ENCODE results near the gene CPED1.
A peak's percentile ranks its signal among the peaks of the same experiment; 100 is the strongest.
"Not testable (repeated sequence)": the region's sequence is repeated elsewhere in the genome, so short reads cannot be mapped to it uniquely, and the experiment has no call there.

CPED1 gene

DNA sequence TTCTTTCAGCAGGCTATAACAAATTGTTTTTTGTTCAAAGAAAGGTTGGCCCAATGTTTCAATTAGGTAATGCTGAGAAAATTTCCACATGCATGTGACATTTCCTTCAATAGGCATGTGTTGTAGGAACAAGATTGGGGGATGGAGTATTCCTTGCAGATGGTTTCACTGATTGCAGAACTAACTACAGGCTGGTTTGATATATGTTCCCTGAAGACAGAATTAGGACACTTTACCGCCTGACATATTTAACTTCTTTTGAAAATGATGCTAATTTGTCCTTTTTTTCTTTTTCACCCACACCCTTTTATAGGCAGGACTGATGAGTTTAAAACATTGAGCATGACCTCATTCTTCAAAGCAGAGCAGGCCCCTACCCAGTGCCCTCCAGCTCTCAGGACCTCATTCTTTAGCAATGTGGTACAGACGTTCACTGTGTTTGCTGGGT lies 163.3 kb downstream of the CPED1 start:
- DNase-seq (ENCODE audit: low read depth) = no peak

DNA sequence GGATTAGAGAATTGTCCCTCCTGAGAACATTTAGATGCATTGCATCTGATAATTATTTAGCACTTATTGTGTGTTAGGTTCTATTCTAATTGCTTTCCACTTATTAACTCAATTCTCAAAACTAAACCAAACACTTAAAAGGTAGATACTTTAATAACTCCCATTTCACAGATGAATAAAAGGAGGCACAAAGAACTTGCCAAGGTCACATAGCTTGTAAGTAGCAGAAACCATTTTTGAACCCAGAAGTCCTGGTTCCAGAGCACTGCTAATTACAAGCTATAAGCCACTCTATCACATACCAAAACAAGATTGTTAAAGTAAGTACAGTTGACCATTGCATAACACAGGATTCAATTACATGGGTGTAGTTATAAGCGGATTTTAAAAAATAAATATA lies 164.9 kb downstream of the CPED1 start:
- DNase-seq (ENCODE audit: low read depth) = no peak

- peak; percentile 20 for DNase-seq (ENCODE audit: low read depth)
Observed at GRCh38 chr7:121153995-121154394, 165.5 kb downstream of the CPED1 start.

DNA sequence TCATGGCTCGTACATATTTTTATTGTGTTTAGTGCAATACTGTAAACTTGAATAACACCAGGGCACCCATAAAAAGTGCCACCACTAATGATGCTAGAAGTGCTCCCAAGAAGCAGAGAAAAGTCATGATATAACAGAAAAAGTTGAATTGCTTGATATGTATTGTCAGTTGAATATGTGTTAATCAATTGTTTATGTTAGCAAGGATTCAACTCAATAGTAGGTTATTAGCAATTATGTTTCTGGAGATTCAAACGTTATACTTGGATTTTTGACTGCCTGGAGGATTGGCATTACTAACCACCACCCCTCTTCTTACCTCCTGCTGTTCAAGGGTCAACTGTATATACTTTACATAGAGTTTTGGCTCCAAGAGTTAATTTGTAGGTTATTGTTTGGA lies 168.3 kb downstream of the CPED1 start:
- DNase-seq (ENCODE audit: low read depth) = no peak

DNA sequence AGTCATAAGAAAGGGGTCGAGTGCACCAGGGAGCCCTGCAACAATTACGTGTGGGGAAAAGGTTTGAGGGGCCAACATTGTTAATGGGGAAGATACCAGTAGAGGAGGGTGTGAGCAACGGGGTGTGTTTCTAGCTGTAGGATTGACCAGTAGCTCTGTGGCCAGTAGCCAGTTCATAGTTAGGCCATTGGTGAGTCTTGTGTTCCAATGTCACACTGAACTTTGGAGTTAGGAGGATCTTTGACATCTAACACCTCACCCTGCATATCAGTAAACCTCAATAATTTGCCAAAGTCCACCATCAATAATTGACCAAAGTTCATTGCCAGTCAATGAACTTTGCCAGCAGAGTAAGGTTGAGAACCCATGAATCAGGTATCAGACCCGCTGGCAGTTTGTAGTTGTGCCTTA lies 168.8 kb downstream of the CPED1 start:
- no peak for DNase-seq (ENCODE audit: low read depth)

DNA sequence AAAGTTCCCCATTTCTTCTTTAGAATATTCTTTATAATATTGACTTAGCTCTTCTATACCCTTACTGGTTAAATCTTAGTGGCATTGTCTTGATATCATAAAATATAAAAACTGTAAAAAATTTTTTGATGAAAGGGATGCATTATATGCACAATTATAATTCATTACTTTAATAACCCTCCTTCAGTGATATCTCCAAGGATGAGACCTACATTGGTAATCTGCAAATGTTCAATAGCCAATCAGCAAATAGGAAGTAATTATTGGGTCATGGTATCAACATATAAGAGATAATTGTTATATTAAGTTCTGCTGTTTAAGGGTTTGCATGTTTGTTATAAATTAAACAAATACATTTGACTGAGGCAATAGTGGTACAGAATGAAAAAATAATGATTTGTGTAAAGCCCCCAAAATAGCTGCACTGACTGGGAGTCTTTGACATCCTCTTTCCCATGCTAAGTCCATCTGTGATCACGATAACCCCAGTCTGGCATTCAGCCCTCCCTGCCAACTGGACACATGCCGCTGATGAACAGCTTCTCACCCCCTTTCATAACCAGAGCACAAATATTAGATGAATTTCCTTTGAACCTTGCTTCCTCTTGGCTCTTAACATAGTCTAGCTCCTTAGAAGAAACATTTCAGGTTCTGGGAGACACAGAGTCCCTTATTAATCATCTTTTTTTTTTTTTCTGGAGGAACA lies 169.5 kb downstream of the CPED1 start:
- DNase-seq (ENCODE audit: low read depth) = no peak

GRCh38 chr7:121158665-121159064 lies 170.2 kb downstream of the CPED1 start:
- no peak for DNase-seq (ENCODE audit: low read depth)

DNA sequence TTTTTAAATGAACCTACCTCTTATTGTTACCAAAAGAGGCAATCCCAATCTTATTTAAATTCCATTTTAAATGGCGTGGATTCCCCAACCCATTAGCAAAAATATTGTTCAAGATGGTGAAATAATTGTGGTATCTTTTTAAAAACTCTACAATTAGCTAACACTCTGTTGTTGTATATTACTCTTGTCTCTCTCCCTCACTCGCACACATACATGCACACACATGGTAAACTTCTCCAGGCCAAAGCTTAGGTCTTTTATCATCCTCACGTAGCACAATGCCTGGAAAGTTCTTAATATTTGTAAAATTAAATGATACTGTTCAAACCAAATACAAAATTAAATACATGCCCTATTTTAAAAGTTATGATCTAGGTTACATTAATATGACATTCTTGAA lies 171.0 kb downstream of the CPED1 start:
- DNase-seq (ENCODE audit: low read depth) = no peak

GRCh38 chr7:121160150-121161008 lies 171.9 kb downstream of the CPED1 start:
- no peak for DNase-seq (ENCODE audit: low read depth)

DNA sequence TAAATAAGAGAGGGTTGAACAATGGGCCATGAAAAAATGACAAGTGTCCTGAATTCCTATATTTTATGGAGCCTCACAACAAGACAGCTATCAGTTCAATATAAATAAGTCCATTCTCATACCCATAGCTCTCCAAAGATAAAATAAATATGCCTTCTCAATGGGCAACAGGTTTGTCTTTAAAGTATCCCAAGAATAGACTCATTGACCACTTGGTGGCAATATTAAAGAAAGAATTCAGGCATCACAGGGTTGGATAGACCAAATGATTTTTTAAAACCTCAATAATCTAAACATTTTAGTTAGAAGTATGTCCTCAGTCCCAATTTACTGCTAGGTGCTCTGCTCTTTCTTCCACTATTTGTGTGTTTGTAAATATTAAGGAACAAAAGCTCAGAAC lies 175.2 kb downstream of the CPED1 start:
- DNase-seq (ENCODE audit: low read depth) = no peak

DNA sequence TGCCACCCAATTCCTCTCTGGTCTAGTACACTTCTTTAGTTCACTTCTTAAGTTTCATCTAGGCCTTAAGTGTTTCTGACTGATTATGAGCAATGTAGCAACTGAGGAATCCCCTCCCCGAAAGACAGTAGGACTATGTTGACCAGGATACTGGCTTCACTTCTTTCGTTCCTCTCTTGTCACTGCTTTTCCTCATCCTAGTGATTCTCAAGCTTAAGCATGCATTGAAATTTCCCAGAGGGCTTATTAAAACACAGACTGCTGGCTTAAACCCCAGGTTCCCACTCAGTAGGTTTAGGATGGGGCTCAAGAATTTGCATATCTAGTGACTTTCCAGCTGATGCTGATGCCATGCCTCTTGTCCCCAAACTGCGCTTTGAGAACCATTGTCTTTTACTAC lies 175.7 kb downstream of the CPED1 start:
- no peak for DNase-seq (ENCODE audit: low read depth)

DNA sequence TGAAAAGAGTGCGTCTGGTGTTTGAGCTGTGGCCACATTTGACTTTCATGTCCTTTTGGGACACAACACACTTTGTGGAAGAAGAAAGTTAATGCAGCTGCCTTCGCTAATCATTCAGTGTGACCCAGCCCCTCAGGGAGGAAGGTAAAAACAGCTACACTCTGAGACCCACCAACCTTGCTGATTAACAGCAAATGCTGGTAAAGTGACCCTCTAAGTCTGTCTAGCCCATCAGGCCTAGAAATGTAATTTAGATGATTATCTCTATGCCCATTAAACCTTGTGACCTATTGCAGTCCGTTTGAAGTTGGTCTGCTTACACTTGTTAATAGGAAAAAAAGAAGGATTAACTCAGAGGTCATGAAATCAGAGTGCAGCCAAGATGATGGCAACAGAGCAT lies 178.4 kb downstream of the CPED1 start:
- DNase-seq (ENCODE audit: low read depth) = no peak

GRCh38 chr7:121167971-121168370 lies 179.5 kb downstream of the CPED1 start:
- no peak for DNase-seq (ENCODE audit: low read depth)

DNA sequence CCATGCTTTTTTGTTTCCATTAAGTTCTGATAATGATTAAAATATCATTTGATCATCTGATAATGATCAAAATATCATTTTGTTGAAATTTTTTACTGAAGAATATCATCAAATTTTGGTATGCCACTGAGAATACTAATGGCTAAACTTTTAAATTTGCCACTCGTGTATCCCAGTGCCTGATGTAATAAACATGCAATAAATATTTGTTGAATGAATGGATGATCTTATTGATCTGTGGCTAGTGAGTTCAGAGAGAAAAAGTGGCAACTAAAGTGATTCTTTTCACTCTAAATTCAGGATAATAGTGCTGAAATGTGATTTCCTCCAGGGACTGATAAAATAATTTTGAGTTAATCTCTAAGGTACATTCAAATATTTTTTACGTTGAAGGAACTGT lies 181.0 kb downstream of the CPED1 start:
- DNase-seq (ENCODE audit: low read depth) = no peak

DNA sequence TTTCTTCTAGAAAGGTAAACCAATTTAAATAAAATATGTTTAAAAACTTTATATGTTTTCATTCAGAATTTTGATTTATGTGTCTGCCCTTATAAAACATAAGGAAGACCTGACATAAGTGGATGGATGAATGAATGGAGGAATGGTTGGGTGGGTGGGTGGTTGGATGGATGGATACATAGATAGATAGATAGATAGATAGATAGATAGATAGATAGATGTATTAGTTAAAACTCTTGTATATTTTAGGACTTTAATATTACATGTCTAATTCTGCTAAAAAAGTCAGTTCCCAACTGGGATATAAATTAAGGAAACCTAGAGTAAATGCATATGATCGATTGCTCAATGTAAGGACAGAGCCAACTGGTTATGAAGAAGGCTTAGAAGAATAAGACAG lies 184.0 kb downstream of the CPED1 start:
- no peak for DNase-seq (ENCODE audit: low read depth)

DNA sequence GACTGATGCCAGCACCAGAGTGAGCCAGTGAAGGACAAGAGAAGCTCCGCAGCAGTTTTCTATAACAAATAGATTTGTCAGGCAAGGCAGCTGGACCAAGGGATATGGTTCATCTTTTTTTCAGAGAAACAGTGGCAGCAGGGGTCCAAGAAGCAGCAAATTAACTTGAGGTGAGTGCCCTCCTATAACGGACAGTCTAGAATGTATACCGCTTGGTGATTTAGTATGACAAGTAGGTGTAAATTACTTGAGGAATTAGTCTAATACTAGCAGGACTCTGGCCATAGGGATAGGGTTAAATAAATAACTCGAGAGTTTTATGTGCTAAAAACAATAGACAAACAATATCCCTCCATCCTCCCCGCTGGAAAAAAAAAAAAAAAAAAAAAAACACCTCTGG lies 187.3 kb downstream of the CPED1 start:
- no peak for DNase-seq (ENCODE audit: low read depth)

- no peak for DNase-seq (ENCODE audit: low read depth)
Observed at GRCh38 chr7:121178452-121178851, 189.9 kb downstream of the CPED1 start.

DNA sequence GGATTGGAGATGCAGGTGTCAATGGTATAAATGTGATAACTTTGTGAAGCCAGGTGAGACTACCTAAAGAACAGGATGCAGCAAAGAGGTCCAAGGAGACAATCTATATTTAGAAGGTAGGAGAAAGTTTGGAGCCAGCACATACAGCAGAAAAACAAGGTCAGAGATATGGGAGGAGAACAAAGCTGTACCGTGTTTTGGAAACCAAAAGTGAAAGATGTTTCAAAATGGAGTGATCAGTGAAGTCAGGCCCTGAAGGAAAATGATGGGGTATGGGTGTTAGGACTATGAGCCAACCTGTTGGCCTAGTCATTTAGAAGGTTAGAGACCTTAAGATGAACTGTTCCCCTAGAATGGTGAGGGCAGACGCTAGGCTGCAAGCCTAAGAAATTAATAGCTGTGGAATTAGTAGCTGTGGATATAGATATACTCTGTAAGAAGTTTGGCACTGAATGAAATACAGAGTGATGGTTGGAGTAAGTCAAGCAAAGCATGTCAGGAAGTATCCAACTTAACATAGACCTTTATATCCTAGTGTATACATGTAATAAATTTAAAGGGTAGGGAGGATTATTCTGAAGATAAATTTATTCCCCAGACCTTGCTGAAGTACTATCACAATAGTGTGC lies 190.5 kb downstream of the CPED1 start:
- no peak for DNase-seq (ENCODE audit: low read depth)

DNA sequence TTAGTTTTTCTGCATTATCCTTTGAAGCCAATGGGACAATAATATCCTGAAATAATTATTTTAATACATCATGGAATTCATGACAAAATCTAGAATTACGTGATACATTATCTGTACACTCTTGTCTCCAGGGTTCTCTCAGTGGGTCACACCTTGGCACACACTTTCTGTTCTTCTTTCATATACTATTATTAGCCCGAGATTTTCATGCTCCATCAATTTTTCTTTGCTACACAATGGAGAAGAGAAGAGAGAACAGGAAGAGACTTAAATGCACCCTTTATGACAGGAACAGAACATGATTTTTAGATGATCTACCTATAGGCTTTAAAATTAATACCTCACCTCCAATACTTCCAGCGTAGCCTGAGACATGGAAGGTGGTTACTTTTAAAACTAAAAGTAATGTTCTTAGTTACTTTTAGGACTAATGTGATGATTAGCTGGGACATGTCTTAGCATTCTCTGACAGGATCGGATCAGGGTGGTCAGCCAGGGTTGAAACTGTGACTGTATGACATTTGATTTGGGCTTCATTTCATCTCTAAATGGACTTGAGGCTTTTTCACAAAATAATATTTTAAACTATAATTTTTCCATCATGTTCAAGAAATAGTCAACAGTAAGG lies 192.0 kb downstream of the CPED1 start:
- no peak for DNase-seq (ENCODE audit: low read depth)

GRCh38 chr7:121181357-121181756 lies 192.8 kb downstream of the CPED1 start:
- DNase-seq (ENCODE audit: low read depth) = no peak

DNA sequence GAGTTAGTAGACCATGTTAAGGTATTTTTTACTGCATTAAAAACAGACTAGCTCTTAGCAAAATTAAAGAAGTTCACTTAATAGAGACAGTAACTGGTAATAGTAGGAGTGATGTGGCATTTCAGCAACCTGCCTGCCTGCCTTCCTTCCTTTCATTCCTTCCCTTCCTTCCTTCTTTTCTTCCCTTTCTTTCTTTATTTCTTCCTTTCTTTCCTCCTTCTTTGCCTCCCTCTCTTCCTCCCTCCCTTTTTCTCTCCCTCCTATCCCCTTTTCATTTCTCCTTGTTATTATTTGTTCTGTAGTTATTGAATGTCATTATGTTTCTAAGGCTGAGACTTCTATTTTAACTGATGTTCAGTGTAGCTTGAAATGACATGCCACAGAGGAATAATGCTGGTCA lies 193.8 kb downstream of the CPED1 start:
- no peak for DNase-seq (ENCODE audit: low read depth)

- DNase-seq (ENCODE audit: low read depth) = no peak
Observed at GRCh38 chr7:121182902-121183301, 194.4 kb downstream of the CPED1 start.

GRCh38 chr7:121183883-121184282 lies 195.4 kb downstream of the CPED1 start:
- not testable (repeated sequence) for DNase-seq (ENCODE audit: low read depth)
